Endothelial cell of umbilical vein (primary cell): ENCODE measurements around the gene GATAD2A. TPM values are rescaled to one million over a fixed set of nuclear protein-coding genes. Genes with fewer than 3 reads are reported as not detected.

ENCODE experiments used
- BruUV-seq: library from RNA; stranded (reverse); fragments of 400-500 nt; replicated peaks from 2 replicates; lab custom pipeline; 2021; lab: Mats Ljungman, UMichigan
- CTCF ChIA-PET: fragments of 300-600, 350-600 bp; sonication (Branson Sonifier 250); formaldehyde crosslinking; loops from one replicate; lab custom pipeline; 2021; ENCODE audit warnings: antibody characterized with exemption, inconsistent platforms; lab: Charles Lee
- POLR2A ChIA-PET: fragments of 300-600, 350-600 bp; sonication (Branson Sonifier 250); formaldehyde crosslinking; loops from one replicate; lab custom pipeline; 2021; ENCODE audit warnings: antibody characterized with exemption, inconsistent platforms; lab: Charles Lee
- DNase-seq: peaks from one replicate; pipeline ENCODE4 v3.0.0-alpha.2; 2011; ENCODE audit warnings: low read depth, low spot score
- FAIRE-seq: peaks from 2 replicates; lab custom pipeline; 2011; peaks lifted over from hg19 to GRCh38; lab: Jason Lieb, UNC
- H2AFZ ChIP-seq: 2 replicates; pipeline ENCODE4 v1.6.0; 2012; ENCODE audit warnings: low read depth, low read length, control low read depth, inconsistent platforms
- H3K27ac ChIP-seq: 2 replicates; pipeline ENCODE4 v1.5.1; 2011; ENCODE audit warnings: low read depth, mild to moderate bottlenecking, control low read depth, low read length, moderate library complexity; ENCODE audit not compliant: insufficient read depth
- H3K27me3 ChIP-seq, 2 experiments: 2 replicates each; pipeline versions ENCODE4 v1.6.0 to v1.6.1; 2011; ENCODE audit warnings: low read length in 2 of 2, mixed read lengths in 1 of 2; ENCODE audit not compliant: control insufficient read depth in 2 of 2, insufficient read depth in 2 of 2
- H3K36me3 ChIP-seq, 2 experiments: 2 replicates in 1 of 2; 3 replicates in 1 of 2; pipeline ENCODE4 v1.5.1; 2011; ENCODE audit warnings: low read length in 2 of 2, mild to moderate bottlenecking in 1 of 2, moderate library complexity in 1 of 2; ENCODE audit not compliant: control insufficient read depth in 2 of 2, insufficient read depth in 2 of 2; ENCODE audit errors: extremely low read depth in 1 of 2
- H3K4me1 ChIP-seq: 3 replicates; pipeline ENCODE4 v1.5.1; 2011; ENCODE audit warnings: mild to moderate bottlenecking, low read length; ENCODE audit not compliant: control insufficient read depth, insufficient read depth; ENCODE audit errors: extremely low read depth
- H3K4me2 ChIP-seq: 2 replicates; pipeline ENCODE4 v1.6.1; 2011; ENCODE audit warnings: low read length, control low read depth, mixed read lengths; ENCODE audit not compliant: insufficient read depth
- H3K4me3 ChIP-seq, 3 experiments: fragments of 200-600 bp in 1 of 3; sonication (generic), shearing (Covaris generic) in 1 of 3; replicated peaks in 1 of 3; 2 replicates each; pipeline ENCODE4 v1.5.1; 2011 to 2016; ENCODE audit warnings: control low read depth in 3 of 3, low read length in 3 of 3, mild to moderate bottlenecking in 2 of 3, inconsistent platforms in 1 of 3, low read depth in 1 of 3, moderate library complexity in 1 of 3; ENCODE audit not compliant: insufficient read depth in 1 of 3
- H3K79me2 ChIP-seq: 2 replicates; pipeline ENCODE4 v1.6.0; 2012; ENCODE audit warnings: low read length, inconsistent platforms; ENCODE audit not compliant: control insufficient read depth, insufficient read depth
- H3K9ac ChIP-seq: replicated peaks from 2 replicates; pipeline ENCODE3; 2011; ENCODE audit warnings: low read length, control low read depth; ENCODE audit not compliant: insufficient read depth; ENCODE audit errors: extremely low read depth
- H3K9me1 ChIP-seq: replicated peaks from 3 replicates; pipeline ENCODE4 v1.6.0; 2011; ENCODE audit warnings: mild to moderate bottlenecking, low read length; ENCODE audit not compliant: control insufficient read depth, insufficient read depth; ENCODE audit errors: extremely low read depth
- H3K9me3 ChIP-seq: replicated peaks from 2 replicates; pipeline ENCODE4 v1.5.1; 2012; ENCODE audit warnings: low read length, inconsistent platforms; ENCODE audit not compliant: control insufficient read depth, insufficient read depth
- H4K20me1 ChIP-seq: replicated peaks from 2 replicates; pipeline ENCODE3; 2011; ENCODE audit warnings: mild to moderate bottlenecking, low read length; ENCODE audit not compliant: control insufficient read depth, insufficient read depth; ENCODE audit errors: extremely low read depth
- EZH2 ChIP-seq: IDR thresholded peaks from 2 replicates; pipeline ENCODE4 v1.6.1; 2012; ENCODE audit warnings: borderline replicate concordance, low read depth, mild to moderate bottlenecking, moderate library complexity, low read length, inconsistent platforms; ENCODE audit not compliant: severe bottlenecking
- FOS ChIP-seq: IDR thresholded peaks from 2 replicates; pipeline ENCODE4 v1.6.1; 2011; ENCODE audit warnings: mild to moderate bottlenecking, low read length, moderate library complexity, borderline replicate concordance; ENCODE audit not compliant: insufficient read depth
- GATA2 ChIP-seq: IDR thresholded peaks from 2 replicates; pipeline ENCODE4 v1.7.0; 2011; ENCODE audit warnings: low read depth, mild to moderate bottlenecking, moderate library complexity, mixed read lengths, low read length; ENCODE audit not compliant: insufficient read length, insufficient read depth
- JUN ChIP-seq: IDR thresholded peaks from 2 replicates; pipeline ENCODE4 v1.6.1; 2011; ENCODE audit warnings: borderline replicate concordance, low read depth; ENCODE audit not compliant: insufficient read length, insufficient read depth
- MYC ChIP-seq: IDR thresholded peaks from one replicate; pipeline ENCODE4 v1.6.1; 2011; ENCODE audit warnings: mild to moderate bottlenecking, low read depth, low read length
- POLR2A ChIP-seq: IDR thresholded peaks from 2 replicates; pipeline ENCODE4 v1.6.1; 2012; ENCODE audit warnings: low read depth, mild to moderate bottlenecking, control low read depth, low read length
- POLR2AphosphoS5 ChIP-seq: IDR thresholded peaks from 2 replicates; pipeline ENCODE4 v1.6.1; 2012; ENCODE audit warnings: low read depth, mild to moderate bottlenecking, control low read depth, low read length, moderate library complexity; ENCODE audit not compliant: insufficient read depth
- dilution Hi-C: fragments of 300-500 bp; cut with MboI; formaldehyde crosslinking; loops from one replicate; pipeline ENCODE4 v1.15.0; 2019; ENCODE audit warnings: low sequenced_read_pairs; ENCODE audit not compliant: extremely low pct_ligation_motif_present
- intact Hi-C: fragments of 100-400 bp; cut with micrococcal nuclease; formaldehyde crosslinking; loops from one replicate; pipeline ENCODE4 v1.10.0; 2022
- polyA plus RNA-seq, 4 experiments: library from polyadenylated mRNA; depleted of rRNA in 3 of 4; stranded (reverse) in 3 of 4; unstranded in 1 of 4; fragments of >200 nt; gene quantifications; 2 replicates each; pipeline versions ENCODE4 v1.2.1 to v1.2.3, GENCODE V29; 2011 to 2012; ENCODE audit warnings: missing spikeins in 1 of 4
- total RNA-seq: library from RNA; stranded (reverse); gene quantifications from 2 replicates; pipeline ENCODE4 v1.2.3, GENCODE V29; 2021
- TF ChIP-seq, protein P1 (sequence below): IDR thresholded peaks from 2 replicates; pipeline ENCODE4 v1.6.1; 2011; ENCODE audit not compliant: insufficient read depth, insufficient read length
- TF ChIP-seq, protein P2 (sequence below), 2 donors: IDR thresholded peaks; 1 replicate in 1 of 2; 2 replicates in 1 of 2; pipeline ENCODE4 v1.5.1; 2011; ENCODE audit warnings: low read length in 2 of 2, mild to moderate bottlenecking in 2 of 2, moderate library complexity in 2 of 2, control low read depth in 1 of 2, inconsistent platforms in 1 of 2, low read depth in 1 of 2; ENCODE audit not compliant: insufficient read depth in 1 of 2; ENCODE audit errors: extremely low read depth in 1 of 2

Gene GATAD2A
- total and polyA plus RNA-seq, 2 donors (not counting 3 experiments of a cell fraction or from before 2014, with no cell fraction given): 27.3 to 134 TPM

DNA sequence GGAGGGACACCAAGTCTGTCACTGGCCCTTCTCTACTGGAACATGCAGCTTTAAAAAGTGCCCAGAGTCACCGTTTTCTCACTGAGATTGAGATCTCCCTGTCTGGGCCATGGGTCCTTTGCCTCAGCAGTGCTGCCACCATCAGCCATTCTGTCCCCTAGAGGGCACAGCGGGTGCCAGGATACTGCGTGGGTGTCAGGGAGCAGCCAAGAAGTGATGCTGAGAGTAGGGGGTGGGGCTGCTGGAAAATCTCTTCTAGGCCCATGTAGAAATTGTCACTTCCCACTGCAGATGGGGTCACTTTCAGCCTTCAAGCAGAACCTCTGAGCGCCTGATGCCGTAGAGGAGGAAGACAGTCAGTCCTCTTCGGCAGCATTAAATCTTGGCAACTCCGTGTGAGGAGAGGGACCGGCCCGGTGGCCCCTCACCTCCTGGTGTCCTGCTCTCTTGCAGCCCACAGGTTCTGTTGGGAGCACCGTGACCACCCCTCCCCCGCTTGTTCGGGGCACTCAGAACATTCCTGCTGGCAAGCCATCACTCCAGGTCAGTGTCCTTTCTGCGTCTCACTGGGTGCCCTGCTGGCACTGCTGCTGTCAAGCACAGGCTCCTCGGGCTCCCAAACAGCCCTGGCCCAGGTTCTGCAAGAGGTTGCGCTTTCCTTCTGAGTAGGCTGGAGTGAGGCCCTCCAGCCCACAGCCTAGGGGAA, 88.5 kb downstream of the GATAD2A start:
- H3K9ac ChIP-seq: no peak overlapping the region
- no peak overlapping the region for H3K4me3 ChIP-seq
- no TSS peak for BruUV-seq
- H2AFZ ChIP-seq: no peak overlapping the region
- dilution Hi-C loops (no loop called here), intact Hi-C loops (no loop called here)
- ChIA-PET CTCF (no interaction called here), POLR2A (no interaction called here)
- H3K27ac ChIP-seq: no peak overlapping the region
- FAIRE-seq (no peak), DNase-seq (no peak)
- no peaks in the 10 kb centered on the region for H3K9me3 ChIP-seq
- no peaks in the 10 kb centered on the region for H4K20me1 ChIP-seq
- H3K4me1 ChIP-seq: peaks cover 12% of the 10 kb centered on the region
- no peaks in the 10 kb centered on the region for H3K9me1 ChIP-seq
- H3K27me3 ChIP-seq: no peaks in the 10 kb centered on the region
- H3K79me2 ChIP-seq: peaks cover 38% of the 10 kb centered on the region
- H3K36me3 ChIP-seq: peaks cover 2 to 47% of the 10 kb centered on the region in 2 experiments
- no peak for TF ChIP-seq GATA2
- TF ChIP-seq FOS: no peak
- no peak for TF ChIP-seq POLR2A
- TF ChIP-seq POLR2AphosphoS5: no peak
- no peak for TF ChIP-seq JUN
- TF ChIP-seq, protein P1, sequence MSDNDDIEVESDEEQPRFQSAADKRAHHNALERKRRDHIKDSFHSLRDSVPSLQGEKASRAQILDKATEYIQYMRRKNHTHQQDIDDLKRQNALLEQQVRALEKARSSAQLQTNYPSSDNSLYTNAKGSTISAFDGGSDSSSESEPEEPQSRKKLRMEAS: no peak
- TF ChIP-seq MYC: no peak
- no peak for TF ChIP-seq EZH2
- TF ChIP-seq, protein P2, sequence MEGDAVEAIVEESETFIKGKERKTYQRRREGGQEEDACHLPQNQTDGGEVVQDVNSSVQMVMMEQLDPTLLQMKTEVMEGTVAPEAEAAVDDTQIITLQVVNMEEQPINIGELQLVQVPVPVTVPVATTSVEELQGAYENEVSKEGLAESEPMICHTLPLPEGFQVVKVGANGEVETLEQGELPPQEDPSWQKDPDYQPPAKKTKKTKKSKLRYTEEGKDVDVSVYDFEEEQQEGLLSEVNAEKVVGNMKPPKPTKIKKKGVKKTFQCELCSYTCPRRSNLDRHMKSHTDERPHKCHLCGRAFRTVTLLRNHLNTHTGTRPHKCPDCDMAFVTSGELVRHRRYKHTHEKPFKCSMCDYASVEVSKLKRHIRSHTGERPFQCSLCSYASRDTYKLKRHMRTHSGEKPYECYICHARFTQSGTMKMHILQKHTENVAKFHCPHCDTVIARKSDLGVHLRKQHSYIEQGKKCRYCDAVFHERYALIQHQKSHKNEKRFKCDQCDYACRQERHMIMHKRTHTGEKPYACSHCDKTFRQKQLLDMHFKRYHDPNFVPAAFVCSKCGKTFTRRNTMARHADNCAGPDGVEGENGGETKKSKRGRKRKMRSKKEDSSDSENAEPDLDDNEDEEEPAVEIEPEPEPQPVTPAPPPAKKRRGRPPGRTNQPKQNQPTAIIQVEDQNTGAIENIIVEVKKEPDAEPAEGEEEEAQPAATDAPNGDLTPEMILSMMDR (IDR thresholded peaks at IDR 0.05; ENCODE audit: extremely low read depth in 1 of 2, insufficient read depth in 1 of 2, low read depth in 1 of 2, low read length in 2 of 2): no peak
- H3K4me2 ChIP-seq: no peak overlapping the region
